ENCODE measurements around the gene CGB1.
A peak's percentile ranks its signal among the peaks of the same experiment; 100 is the strongest.

DNA sequence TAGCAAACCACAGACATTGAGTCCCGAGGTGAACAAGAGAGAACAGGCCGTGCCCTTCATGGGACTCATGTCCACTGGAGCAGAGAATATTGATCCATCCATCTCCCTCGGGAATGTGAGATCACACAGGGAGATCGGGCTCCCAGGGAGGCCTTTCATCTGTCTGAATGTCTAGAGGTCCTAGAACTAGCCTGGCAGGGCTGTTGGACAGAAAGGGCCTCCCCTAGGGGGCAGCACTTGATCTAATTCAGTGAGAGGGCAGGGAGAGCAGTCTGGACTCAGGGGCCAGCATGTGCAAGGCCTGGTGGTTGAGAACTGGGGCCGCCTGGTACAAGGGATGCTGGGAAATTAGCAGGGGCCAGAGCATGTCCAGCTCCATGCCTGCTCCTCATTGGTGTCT lies 38.7 kb downstream of the CGB1 start:
- TF ChIP-seq, protein P1, sequence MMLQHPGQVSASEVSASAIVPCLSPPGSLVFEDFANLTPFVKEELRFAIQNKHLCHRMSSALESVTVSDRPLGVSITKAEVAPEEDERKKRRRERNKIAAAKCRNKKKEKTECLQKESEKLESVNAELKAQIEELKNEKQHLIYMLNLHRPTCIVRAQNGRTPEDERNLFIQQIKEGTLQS (IDR thresholded peaks at IDR 0.05; ENCODE audit: borderline replicate concordance, extremely low read depth, low read depth, low read length), result no peak
- no peak for TF ChIP-seq PKNOX1 (IDR thresholded peaks at IDR 0.05)
- TF ChIP-seq, protein P2, sequence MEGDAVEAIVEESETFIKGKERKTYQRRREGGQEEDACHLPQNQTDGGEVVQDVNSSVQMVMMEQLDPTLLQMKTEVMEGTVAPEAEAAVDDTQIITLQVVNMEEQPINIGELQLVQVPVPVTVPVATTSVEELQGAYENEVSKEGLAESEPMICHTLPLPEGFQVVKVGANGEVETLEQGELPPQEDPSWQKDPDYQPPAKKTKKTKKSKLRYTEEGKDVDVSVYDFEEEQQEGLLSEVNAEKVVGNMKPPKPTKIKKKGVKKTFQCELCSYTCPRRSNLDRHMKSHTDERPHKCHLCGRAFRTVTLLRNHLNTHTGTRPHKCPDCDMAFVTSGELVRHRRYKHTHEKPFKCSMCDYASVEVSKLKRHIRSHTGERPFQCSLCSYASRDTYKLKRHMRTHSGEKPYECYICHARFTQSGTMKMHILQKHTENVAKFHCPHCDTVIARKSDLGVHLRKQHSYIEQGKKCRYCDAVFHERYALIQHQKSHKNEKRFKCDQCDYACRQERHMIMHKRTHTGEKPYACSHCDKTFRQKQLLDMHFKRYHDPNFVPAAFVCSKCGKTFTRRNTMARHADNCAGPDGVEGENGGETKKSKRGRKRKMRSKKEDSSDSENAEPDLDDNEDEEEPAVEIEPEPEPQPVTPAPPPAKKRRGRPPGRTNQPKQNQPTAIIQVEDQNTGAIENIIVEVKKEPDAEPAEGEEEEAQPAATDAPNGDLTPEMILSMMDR (IDR thresholded peaks at IDR 0.05 in 2 of 3, conservative IDR thresholded peaks at IDR 0.05 in 1 of 3; ENCODE audit: control insufficient read depth in 2 of 3, extremely low read depth in 1 of 3, insufficient read depth in 1 of 3, low read depth in 3 of 3, low read length in 3 of 3), result peak; percentile 44 to 62 (median 56)
- no peak for TF ChIP-seq SIN3A (IDR thresholded peaks at IDR 0.05; ENCODE audit: low read depth, low read length)
- no peak for TF ChIP-seq BCL11A (IDR thresholded peaks at IDR 0.05; ENCODE audit: low read depth, low read length)
- no peak for TF ChIP-seq POLR2AphosphoS5 (IDR thresholded peaks at IDR 0.05; ENCODE audit: low read length)
- TF ChIP-seq KDM1A (IDR thresholded peaks at IDR 0.05; ENCODE audit: borderline replicate concordance), result no peak
- TF ChIP-seq ZNF207 (IDR thresholded peaks at IDR 0.05; ENCODE audit: borderline replicate concordance), result no peak
